Measurements from ENCODE around the gene PDE4C.
A peak's percentile ranks its signal among the peaks of the same experiment; 100 is the strongest.

PDE4C gene

DNA sequence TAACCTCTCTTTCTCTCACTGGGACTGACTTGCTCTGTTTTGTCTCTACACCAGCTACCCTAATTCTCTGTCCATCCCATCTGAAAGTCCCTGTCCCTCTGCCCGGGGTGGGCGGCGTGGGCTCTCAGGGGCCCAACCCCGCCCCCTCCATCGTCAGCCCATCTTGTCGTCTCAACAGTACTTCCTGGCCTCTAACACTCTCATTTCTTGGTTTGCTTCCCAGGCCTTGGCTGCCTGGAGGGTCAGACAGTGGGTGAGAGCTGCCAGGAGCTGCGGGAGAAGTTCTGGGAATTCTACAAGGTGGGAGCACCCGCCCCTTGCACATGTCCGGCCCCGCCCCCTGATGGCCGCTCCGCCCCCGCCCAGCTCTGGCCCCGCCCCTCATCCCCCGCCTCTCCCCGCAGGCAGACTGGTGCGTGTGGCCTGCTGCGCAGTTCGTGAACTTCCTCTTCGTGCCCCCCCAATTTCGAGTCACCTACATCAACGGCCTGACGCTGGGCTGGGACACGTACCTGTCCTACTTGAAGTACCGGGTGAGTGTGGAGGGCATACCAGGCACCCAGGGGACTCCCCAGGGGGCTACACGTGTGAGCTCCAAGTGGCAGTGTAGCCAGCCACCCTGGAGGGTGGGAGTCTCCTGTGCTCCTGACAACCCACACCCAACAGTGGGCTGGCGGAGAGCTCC lies 31.5 kb downstream of the PDE4C start:
- no peak for DNase-seq

DNA sequence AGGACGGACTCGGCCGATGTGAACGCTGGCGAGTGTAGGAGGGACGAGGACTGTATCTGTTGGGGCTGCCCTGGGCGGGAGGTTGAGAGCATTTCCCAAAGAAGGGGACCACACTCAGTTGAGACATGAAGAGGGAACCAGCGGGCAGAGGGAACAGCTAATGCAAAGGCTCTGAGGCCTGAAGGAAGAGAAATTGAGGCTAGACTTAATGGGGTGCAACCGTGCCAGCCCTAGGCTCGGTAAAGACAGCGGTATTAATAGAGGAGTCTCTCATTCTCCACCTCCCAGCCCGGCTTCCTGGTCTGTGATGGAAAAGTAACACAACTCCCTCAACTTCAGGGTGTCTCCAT lies 32.1 kb downstream of the PDE4C start:
- no peak for DNase-seq

DNA sequence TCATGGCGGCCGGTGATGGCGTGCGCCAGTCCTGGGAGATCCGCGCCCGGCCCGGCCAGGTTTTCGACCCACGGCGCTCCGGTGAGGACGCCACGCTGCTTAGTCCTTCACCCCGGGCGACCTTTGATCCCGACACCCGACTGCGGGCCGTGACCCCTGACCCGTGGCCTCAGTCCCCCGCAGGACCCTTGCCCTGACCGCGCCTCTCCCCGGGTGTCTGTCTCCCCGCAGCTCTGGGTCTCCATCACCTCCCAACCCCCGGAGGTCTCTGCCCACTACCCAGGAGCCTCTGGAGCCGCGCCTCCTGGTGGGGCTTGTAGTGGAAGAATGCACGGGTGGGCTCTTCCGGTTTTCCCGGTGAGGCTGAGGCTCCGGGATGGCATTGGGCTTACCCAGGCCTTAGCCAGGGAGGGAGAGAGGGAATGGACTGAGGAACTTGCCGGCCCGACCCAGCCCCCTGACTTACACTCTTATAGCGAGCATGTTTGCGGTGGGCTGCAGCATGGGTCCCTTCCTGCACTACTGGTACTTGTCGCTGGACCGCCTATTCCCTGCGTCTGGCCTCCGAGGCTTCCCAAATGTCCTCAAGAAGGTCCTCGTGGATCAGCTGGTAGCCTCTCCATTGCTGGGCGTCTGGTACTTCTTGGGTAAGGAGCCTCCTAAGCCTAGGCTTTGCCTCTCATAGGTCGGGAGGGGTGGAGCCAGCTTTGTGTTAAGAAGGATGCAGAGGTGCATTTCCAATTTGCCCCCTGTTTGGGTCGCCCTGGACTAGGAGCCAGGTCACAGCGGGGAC lies 32.7 kb downstream of the PDE4C start:
- no peak for DNase-seq

DNA sequence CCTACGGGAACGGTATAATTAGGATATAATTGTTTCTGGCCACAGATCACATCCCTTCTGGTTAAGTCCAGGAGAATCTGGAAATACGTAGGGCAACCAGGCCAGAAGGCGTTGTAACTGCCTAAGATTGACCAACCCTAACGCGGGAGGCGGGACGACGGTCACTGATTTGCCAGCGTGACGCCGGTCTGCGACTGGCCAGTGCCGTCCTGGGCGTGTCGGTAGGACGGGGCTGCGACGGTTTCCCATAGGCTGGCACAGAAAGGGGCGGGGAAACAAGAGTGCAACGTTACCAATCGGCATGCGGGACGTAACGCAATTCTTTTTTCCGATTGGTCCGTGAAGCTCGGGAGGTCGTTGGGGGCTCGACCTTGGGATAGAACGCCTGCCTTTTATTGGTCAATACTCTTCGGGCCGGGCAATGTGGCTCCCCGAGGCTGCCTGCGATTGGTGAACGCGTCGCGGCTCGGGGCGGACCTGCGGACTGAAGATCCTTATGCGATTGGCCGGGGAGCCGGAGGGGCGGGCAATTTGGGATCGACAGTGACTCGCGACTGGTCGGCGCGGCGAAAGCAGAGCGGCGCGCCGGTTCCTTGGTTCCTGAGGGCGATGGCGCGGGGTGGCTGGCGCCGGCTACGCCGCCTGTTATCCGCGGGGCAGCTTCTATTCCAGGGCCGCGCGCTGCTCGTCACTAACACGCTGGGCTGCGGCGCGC lies 33.4 kb downstream of the PDE4C start, which contains the start of gene MPV17L2:
TSS of gene MPV17L2 (plus strand) at position 546 of the 715 bp plus-strand sequence. CDS start at position 610, 64 bp downstream.
- DNase-seq = peak; percentile 98

DNA sequence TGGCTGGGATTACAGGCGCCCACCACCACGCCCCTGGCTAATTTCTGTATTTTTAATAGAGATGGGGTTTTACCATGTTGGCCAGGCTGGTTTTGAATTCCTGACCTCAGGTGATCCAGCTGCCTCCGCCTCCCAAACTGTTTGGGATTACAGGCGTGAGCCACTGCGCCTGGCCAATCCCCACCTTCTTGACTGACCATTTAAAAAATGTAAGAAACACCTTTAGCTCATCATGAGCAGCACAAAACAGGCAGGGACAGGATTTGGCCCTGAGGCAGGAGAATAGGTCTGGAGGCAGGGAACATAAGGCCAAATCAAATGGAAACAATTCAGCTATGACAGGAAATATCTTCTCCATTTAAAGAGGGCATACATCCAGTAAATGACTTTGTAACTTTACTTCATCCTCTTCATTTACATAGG lies 34.6 kb downstream of the PDE4C start:
- DNase-seq = no peak

DNA sequence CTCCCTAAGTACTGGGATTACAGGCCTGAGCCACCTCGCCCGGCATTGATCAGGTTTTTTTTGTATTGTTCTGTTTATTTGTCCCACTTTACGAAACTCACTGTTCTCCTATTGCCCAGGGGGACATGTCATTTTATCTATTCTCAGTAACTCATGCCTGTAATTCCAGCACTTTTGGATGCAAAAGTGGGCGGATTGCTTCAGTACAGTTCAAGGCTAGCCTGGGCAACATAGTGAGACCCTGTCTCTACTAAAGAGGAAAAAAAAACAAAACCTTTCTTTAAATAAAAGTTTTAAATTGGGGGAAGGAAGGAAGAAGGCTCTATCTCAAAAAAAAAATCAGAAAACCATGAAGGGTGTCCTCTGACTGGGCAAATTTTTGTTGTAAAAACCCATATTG lies 36.0 kb downstream of the PDE4C start:
- DNase-seq = no peak

DNA sequence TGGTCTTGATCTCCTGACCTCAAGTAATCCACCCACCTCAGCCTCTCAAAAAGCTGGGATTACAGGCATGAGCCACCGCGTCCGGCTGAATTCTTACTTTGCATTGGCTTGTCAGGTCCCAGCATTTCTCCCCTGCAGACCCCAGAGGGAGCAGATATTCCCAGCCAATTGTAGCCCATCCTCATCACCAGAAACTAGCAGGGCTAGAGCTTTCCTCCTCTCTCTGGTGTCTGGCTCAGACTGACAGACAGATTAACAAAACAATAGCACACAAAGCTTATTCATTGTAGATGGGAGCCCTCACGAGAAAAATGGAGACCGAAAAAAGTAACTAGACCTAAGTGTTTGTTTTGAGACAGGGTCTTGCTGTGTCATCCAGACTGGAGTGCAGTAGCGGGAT lies 40.7 kb downstream of the PDE4C start:
- DNase-seq = no peak

DNA sequence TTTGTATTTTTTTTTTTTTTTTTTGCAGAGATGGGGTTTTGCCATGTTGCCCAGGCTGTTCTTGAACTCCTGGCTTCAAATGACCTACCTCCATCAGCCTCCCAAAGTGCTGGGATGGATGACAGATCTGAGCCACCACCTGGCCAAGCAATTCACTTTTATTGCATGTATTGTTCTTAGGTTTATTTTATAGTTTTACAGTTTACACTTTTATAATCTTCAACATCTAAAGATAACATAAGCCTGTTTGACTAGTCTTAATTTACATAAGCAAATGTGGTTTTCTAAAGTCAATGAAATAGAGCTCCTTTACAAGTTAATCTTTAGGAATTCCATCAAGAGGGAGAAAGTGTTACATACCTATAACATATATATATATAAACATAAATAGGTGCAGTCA lies 42.7 kb downstream of the PDE4C start:
- DNase-seq = no peak

DNA sequence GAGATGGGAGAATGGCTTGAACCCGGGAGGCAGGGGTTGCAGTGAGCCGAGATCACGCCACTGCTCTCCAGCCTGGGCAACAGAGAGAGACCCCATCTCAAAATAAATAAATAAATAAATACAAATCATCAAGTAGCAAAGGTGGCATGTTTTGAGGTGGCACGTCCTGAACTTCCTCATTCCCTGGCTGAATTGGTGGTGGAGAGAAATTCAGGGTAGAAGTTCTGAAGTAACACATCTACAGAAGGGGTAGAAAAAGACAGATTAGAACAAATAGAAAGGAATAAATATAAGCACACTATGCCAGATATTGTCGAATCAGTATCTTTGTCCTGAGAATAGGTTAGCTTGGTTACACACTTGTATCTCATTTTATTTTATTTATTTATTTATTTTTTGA lies 46.3 kb downstream of the PDE4C start:
- no peak for DNase-seq

DNA sequence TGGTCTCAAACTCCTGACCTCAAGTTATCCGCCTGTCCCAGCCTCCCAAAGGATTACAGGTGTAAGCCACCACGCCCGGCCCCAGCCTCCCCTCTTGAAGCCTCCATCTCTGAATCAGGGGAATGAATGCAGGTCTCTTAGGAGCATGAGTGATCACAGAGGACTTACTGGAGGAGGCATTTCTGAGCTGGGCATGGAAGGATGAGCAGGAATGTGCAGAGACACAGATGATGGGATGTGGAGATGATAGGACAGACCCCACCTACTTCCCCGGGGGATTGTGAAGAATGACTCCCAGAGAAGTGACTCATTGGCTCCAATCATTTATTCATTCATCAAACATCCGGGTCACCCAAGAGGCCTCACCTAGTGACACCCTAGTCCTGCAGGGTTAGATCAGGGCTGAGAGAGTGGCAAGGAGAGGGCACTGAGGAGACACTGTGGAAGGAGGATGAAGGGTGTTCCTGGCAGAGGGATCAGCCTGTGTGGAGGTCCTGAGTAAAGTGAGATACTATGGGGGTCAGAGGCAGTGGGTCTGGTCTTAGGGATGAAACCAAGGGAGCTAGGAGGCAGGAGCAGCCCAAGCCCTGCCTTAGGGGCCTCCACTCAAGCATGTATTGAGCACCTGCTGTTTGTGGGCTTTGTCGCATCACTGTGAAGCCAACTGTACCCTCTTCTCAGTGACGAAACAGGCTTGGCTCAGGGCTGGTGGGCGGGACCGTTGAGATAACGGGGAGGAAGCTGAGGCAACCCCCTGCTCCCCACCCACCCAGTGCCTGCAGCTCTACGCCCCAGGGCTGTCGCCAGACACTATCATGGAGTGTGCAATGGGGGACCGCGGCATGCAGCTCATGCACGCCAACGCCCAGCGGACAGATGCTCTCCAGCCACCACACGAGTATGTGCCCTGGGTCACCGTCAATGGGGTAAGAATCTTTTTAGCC lies 49.6 kb downstream of the PDE4C start:
- no peak for DNase-seq

DNA sequence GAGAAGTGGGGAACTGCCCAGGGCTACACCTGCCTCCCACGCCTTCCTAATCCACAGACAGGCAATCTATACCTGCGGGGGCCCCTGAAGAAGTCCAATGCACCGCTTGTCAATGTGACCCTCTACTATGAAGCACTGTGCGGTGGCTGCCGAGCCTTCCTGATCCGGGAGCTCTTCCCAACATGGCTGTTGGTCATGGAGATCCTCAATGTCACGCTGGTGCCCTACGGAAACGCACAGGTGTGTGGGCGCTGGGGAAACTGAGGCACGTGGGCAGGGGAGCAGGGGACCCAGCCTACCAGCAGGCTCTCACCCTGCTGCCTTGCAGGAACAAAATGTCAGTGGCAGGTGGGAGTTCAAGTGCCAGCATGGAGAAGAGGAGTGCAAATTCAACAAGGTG lies 51.3 kb downstream of the PDE4C start:
- no peak for DNase-seq
